ENCODE data around the gene ZBTB46.

ZBTB46 gene

GRCh38 chr20:63693733-63694583, 137.1 kb downstream of the ZBTB46 start:
- Histone ChIP-seq H3K36me3 (ENCODE audit: control insufficient read depth, insufficient read depth, low read length) (peaks cover 8% of the 10 kb centered on the region; the same call in 1 of the 2 replicates), H3K9ac (ENCODE audit: low read depth, low read length) (no peak overlapping the region), H3K4me3 (ENCODE audit: low read depth, low read length) (no peak overlapping the region), H3K9me3 (ENCODE audit: control insufficient read depth, insufficient read depth, low read length) (no peaks in the 10 kb centered on the region), H3K4me1 (ENCODE audit: control insufficient read depth, insufficient read depth, low read length) (peaks cover 4% of the 10 kb centered on the region; the same call in 1 of the 2 replicates), H3K27me3 (ENCODE audit: control insufficient read depth, insufficient read depth, low read length) (no peaks in the 10 kb centered on the region), H3K27ac (ENCODE audit: low read depth, low read length) (no peak overlapping the region)
